Gastrocnemius medialis (tissue), 4 donors: Measurements from ENCODE around the gene SLC22A12.

Experiments
- POLR2A ChIP-seq, 2 donors: fragments of 450-650 bp; IDR thresholded peaks; one replicate each; pipeline ENCODE4 v1.6.1; 2017; ENCODE audit warnings: antibody characterized with exemption in 2 of 2, mild to moderate bottlenecking in 2 of 2, moderate library complexity in 2 of 2
- TF ChIP-seq, protein P1 (sequence below), 5 experiments: fragments of 450-650 bp in 3 of 5; fragments of 200-600 bp in 2 of 5; sonication (generic) in 2 of 5; IDR thresholded peaks in 4 of 5; conservative IDR thresholded peaks in 1 of 5; 1 replicate in 4 of 5; 2 replicates in 1 of 5; pipeline ENCODE4 v1.5.1; 2016 to 2019; ENCODE audit warnings: antibody characterized with exemption in 5 of 5, mild to moderate bottlenecking in 3 of 5, moderate library complexity in 3 of 5

DNA sequence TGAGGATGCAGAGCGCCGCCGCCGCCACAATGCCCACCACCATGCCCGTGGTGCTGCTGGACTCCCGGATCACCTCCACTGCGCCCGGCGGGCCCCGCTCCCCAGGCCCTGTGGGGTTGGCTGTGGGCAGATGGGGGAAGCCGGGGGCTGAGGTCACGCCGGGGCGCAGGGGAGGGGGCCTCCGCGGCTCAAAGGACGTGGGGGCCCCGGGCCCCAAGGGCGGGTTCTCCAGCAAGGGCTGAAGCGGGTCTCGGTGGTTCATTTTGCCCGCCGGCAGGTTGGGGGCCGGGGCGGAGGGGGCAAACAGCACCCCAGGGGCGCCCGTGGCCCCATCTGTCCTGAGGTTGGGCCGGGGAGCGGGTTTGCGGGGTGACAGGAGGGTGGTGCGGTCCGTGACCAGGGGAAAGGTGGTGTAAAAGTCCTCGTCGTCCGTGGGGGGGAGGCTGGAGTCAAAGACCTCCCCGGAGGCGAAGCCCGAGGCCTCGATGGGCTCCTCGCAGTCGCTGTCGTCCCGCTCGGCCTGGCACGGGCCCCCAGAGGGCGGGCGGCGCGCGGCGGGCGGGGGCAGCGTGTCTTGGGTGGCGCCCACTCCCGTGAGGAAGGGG lies 16.5 kb downstream of the SLC22A12 start:
- TF ChIP-seq, protein P1, sequence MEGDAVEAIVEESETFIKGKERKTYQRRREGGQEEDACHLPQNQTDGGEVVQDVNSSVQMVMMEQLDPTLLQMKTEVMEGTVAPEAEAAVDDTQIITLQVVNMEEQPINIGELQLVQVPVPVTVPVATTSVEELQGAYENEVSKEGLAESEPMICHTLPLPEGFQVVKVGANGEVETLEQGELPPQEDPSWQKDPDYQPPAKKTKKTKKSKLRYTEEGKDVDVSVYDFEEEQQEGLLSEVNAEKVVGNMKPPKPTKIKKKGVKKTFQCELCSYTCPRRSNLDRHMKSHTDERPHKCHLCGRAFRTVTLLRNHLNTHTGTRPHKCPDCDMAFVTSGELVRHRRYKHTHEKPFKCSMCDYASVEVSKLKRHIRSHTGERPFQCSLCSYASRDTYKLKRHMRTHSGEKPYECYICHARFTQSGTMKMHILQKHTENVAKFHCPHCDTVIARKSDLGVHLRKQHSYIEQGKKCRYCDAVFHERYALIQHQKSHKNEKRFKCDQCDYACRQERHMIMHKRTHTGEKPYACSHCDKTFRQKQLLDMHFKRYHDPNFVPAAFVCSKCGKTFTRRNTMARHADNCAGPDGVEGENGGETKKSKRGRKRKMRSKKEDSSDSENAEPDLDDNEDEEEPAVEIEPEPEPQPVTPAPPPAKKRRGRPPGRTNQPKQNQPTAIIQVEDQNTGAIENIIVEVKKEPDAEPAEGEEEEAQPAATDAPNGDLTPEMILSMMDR (IDR thresholded peaks at IDR 0.05 in 4 of 5, conservative IDR thresholded peaks at IDR 0.05 in 1 of 5): no peak
- TF ChIP-seq POLR2A (IDR thresholded peaks at IDR 0.05): no peak
